Central memory CD8-positive, alpha-beta T cell (primary cell): ENCODE measurements around the gene PRDM16.

ENCODE experiments used
- ATAC-seq: fragments of 150-1000 bp; cut with Tn5 transposase; replicated peaks from 2 replicates; pipeline ENCODE4 v1.10.0; 2022; ENCODE audit warnings: mild to moderate bottlenecking, moderate FRiP score, moderate number of reproducible peaks; ENCODE audit not compliant: poor library complexity, severe bottlenecking; ENCODE audit errors: extremely low read depth
- DNase-seq, 2 donors: peaks; one replicate each; pipeline ENCODE4 v3.0.0; 2021; ENCODE audit warnings: low spot score in 2 of 2
- H3K27ac Mint-ChIP-seq: one replicate; pipeline ENCODE4 v1.8.0; 2022; ENCODE audit warnings: low read depth, mild to moderate bottlenecking, moderate library complexity, mixed read lengths
- H3K27me3 Mint-ChIP-seq: one replicate; pipeline ENCODE4 v1.8.0; 2022; ENCODE audit warnings: mixed read lengths
- H3K36me3 Mint-ChIP-seq: one replicate; pipeline ENCODE4 v1.8.0; 2022; ENCODE audit warnings: mild to moderate bottlenecking, moderate library complexity, mixed read lengths; ENCODE audit not compliant: insufficient read depth
- H3K4me1 Mint-ChIP-seq: one replicate; pipeline ENCODE4 v1.8.0; 2022; ENCODE audit warnings: mixed read lengths
- H3K4me3 Mint-ChIP-seq: one replicate; pipeline ENCODE4 v1.8.0; 2022; ENCODE audit warnings: mild to moderate bottlenecking, moderate library complexity, mixed read lengths
- H3K9me3 Mint-ChIP-seq: one replicate; pipeline ENCODE4 v1.8.0; 2022; ENCODE audit warnings: mixed read lengths

Gene PRDM16

DNA sequence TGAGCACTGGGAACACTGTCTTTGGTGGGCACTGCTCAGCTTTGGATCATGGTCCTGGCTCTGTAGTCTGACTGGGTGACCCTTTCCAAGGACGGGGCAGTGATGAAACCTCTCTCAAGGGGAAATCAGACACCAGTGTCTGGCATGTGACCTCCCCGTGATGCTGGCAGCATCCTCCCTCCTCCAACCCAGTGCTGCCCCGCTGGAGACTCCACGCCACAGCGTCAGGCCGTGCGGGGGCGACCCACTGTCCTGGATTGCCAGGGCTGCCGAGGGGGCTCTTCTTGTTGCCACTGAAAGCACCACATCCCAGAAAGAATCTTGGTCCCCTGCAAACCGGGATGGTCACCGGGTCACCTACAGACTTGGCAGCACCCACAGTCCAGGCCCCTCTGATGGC is 239.1 kb downstream of the PRDM16 start:
- no peak overlapping the region for H3K27ac Mint-ChIP-seq
- H3K27me3 Mint-ChIP-seq, result peaks cover 45% of the 10 kb centered on the region
- ATAC-seq (no peak), DNase-seq (no peak)
- H3K9me3 Mint-ChIP-seq, result no peaks in the 10 kb centered on the region
- H3K4me3 Mint-ChIP-seq, result no peak overlapping the region
- H3K36me3 Mint-ChIP-seq, result no peaks in the 10 kb centered on the region
- no peaks in the 10 kb centered on the region for H3K4me1 Mint-ChIP-seq

GRCh38 chr1:3310718-3311400 is 241.9 kb downstream of the PRDM16 start:
- DNase-seq (no peak), ATAC-seq (no peak)
- H3K4me1 Mint-ChIP-seq, result no peaks in the 10 kb centered on the region
- H3K4me3 Mint-ChIP-seq, result no peak overlapping the region
- H3K9me3 Mint-ChIP-seq, result no peaks in the 10 kb centered on the region
- H3K27me3 Mint-ChIP-seq, result peaks cover 40% of the 10 kb centered on the region
- no peaks in the 10 kb centered on the region for H3K36me3 Mint-ChIP-seq
- H3K27ac Mint-ChIP-seq, result no peak overlapping the region

DNA sequence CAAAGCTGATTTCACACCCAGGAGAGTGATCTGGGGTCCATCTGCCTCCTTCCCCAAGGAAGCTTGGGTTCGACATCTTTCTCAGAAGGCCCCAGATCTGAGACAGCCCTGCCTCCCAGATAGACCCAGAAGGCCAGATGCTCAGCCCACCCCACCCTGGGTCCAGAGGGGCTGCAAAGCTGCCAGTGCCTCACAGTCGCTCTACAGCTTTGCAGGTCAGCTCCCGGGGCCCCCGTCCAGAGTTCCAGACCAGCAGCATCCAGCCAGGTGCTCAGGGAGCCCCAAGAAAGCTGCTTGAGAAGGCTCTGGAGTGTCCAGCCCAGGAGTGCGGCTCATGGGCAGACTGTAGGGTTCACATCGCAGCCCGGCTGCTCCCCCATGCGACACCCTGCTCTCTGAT is 242.7 kb downstream of the PRDM16 start:
- Mint-ChIP-seq H3K4me1 (peaks cover 4% of the 10 kb centered on the region), H3K27me3 (peaks cover 32% of the 10 kb centered on the region), H3K4me3 (no peak overlapping the region), H3K9me3 (peaks cover 6% of the 10 kb centered on the region), H3K27ac (no peak overlapping the region), H3K36me3 (peaks cover under 1% of the 10 kb centered on the region)
- no peak for DNase-seq
- no peak for ATAC-seq

GRCh38 chr1:3312310-3312897 is 243.4 kb downstream of the PRDM16 start:
- ATAC-seq, result no peak
- H3K36me3 Mint-ChIP-seq, result peaks cover 2% of the 10 kb centered on the region
- no peak overlapping the region for H3K27ac Mint-ChIP-seq

DNA sequence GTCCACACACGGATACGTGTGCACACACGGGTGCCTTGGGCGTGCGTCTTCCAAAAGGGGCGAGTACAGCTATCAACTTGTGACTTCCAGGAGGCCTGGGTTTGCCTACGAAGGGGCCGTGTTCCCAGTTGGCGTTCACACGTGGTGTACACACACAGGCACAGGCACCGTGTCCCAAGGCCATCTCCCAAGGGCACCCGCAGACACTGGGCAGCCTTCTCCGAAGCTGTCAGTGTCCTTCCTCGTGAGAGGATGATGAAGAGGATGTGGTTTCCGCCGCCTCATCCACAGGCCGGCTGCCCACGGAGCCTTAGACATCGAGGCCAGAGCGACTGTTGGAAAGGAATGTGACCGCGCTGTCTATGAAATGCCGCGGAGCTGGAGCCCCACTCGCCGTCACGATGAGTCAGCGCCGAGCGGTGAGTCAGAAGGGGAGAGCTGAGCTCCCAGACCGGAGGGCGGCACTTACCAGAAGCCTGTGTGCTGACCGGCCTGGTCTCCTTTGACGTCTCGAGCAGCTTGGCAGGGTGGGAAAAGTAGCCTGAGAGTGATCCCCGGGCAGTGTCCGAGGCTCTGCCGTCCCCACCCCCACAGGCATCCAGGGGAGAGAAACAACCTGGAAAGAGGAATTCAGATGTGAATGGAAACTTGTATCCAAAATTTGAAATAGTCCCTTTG is 244.0 kb downstream of the PRDM16 start:
- Mint-ChIP-seq H3K27ac (no peak overlapping the region), H3K4me3 (no peak overlapping the region), H3K4me1 (peaks cover 7% of the 10 kb centered on the region), H3K36me3 (peaks cover 2% of the 10 kb centered on the region), H3K9me3 (peaks cover 9% of the 10 kb centered on the region), H3K27me3 (peaks cover 29% of the 10 kb centered on the region)
- no peak for ATAC-seq
- DNase-seq, result no peak

More at GRCh38 chr1:3312310-3312897, 243.4 kb downstream of the PRDM16 start:
- H3K4me3 Mint-ChIP-seq, result no peak overlapping the region
- peaks cover 29% of the 10 kb centered on the region for H3K27me3 Mint-ChIP-seq
- peaks cover 9% of the 10 kb centered on the region for H3K9me3 Mint-ChIP-seq
- peaks cover 7% of the 10 kb centered on the region for H3K4me1 Mint-ChIP-seq
- DNase-seq, result no peak

DNA sequence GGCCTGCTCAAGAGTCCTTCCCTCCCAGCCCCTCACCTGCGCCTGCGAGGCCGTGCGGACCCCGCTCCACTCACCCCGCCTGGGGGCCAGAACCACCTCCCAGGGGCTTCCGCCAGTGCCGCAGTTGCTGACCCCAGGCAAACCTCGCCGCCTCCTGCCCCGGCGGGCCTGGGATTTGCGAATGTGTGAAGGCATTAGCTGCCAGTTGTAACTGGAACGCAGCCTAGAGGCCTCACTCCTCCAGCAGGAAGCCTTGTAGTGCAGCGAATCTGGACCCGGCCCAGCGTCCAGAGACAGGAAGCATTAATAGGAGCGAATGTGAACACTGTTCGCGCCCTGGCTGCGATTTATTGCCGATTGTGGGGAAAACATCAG is 244.6 kb downstream of the PRDM16 start:
- no peak for DNase-seq
- Mint-ChIP-seq H3K27ac (no peak overlapping the region), H3K27me3 (peaks cover 29% of the 10 kb centered on the region), H3K36me3 (peaks cover 2% of the 10 kb centered on the region), H3K9me3 (peaks cover 9% of the 10 kb centered on the region), H3K4me1 (peaks cover 7% of the 10 kb centered on the region), H3K4me3 (no peak overlapping the region)
- no peak for ATAC-seq

DNA sequence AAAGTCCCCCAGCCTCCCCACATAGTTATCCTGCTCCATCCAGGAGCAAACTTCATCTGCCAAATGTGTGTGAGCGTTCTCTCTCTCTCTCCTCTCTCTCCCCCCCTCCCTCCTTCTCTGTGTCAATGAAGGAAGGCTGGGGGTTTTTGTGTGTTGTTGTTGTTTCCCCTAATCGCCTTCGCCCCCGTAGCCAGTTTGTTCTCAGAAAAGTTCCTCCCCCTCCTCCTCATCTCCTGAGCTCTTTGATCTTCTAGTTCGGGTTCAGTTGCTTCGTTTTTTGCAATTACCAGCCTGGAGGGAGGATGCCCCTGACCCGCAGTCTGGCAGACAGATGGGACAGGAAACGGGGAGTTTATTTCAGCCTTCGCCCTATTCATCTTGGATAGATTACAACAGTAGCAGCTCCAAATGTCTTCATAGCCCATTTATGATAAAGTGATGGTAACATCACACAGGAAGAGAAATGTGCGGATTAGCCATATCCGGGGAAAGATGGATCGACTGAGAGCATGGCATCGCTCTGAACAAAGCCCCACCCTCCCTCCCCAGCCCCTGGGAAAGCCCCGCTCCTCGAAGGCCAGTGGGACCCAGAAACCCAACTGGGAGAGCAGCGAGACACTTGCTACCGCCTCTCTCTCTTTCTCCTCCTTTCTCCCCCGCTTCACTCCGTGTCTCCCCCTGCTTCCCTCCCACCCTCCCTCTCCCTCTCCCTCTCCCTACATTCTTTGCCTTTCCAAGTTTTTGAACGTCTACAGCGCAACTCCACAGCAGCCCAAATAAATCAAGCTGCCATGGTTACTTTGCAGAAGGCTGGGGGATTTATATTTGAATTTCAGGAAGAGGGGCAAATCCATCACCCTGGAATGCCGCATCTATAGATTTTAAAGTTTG is 245.7 kb downstream of the PRDM16 start:
- Mint-ChIP-seq H3K36me3 (peaks cover 2% of the 10 kb centered on the region), H3K4me1 (peaks cover 7% of the 10 kb centered on the region), H3K27ac (peak overlapping the region; percentile 16), H3K27me3 (peaks cover 20% of the 10 kb centered on the region), H3K4me3 (no peak overlapping the region), H3K9me3 (peaks cover 9% of the 10 kb centered on the region)
- DNase-seq (no peak), ATAC-seq (no peak)

DNA sequence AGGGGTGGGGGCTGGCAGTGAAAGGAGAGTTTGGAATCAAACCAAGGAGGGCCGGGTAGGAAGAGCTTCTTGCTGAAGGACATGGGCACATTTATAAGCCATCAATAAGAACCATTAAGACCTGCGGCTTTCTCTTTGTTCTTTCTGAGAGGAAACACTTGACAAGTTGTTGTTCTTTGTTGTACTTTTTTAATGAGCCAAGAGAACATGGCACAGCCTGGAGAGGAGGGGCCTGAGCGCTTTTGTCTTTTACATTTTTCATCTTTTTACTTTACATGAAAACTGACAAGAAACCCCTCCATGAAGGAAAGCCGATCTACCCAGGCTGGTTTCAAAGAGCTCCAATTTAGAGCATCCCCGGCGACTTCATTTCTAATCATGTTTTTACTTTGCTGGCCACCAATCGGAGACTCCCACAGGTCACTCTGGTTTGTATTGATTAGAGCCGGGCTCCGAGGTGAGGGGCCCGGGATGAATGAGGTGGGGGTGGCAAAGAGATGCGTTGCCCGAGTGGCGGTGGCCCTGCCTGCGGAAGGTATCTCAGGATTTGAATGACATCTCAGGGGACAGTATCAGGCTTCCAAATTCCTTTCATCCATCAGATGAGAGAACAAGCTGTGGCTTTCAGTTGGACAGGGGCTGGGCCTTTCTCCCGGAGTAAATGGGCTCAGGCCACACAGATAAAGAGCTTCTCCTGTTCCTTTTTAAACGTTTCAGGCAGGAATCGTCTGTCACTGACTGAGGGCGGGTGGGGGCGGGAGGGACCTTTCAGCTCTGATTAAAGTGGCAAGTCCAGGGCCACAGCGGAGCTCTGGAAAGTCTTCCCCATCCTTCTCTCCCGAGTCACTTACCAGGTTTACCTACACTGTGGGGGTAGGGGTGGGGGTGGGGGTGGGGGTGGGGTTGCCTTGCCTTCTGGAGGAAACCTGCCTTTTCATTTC is 246.7 kb downstream of the PRDM16 start:
- DNase-seq (no peak), ATAC-seq (no peak)
- Mint-ChIP-seq H3K9me3 (peaks cover 9% of the 10 kb centered on the region), H3K36me3 (peaks cover 2% of the 10 kb centered on the region), H3K27me3 (peaks cover 10% of the 10 kb centered on the region), H3K4me1 (peaks cover 7% of the 10 kb centered on the region), H3K27ac (peak overlapping the region; percentile 80), H3K4me3 (no peak overlapping the region)

GRCh38 chr1:3316340-3316943 is 247.4 kb downstream of the PRDM16 start:
- Mint-ChIP-seq H3K9me3 (peaks cover 9% of the 10 kb centered on the region), H3K27ac (peak overlapping the region; percentile 80), H3K36me3 (peaks cover 2% of the 10 kb centered on the region), H3K27me3 (peaks cover 3% of the 10 kb centered on the region), H3K4me3 (no peak overlapping the region), H3K4me1 (peaks cover 7% of the 10 kb centered on the region)
- DNase-seq (peak in 1 of 2 donors; percentile 14), ATAC-seq (peak; percentile 93)

DNA sequence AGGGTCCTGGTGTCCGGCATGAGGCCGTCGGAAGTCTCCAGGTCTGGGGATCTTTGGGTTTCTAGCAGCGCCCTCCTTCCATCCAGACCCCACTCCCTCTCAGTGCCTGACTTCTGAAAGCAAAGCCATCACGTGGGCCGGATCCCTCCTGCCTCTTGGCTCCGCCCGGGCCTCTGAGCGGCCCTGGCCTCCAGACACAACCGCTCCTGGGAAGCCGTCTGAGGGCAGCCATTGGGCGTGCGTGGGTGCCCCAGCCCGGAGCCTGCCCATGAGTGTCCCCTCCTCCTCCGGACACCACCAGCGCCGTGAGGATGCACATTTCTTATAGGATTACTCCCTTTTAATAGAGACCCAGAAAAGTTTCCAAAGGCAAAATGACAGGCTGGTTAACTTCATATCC is 248.5 kb downstream of the PRDM16 start:
- peaks cover 9% of the 10 kb centered on the region for H3K9me3 Mint-ChIP-seq
- H3K36me3 Mint-ChIP-seq, result peaks cover 2% of the 10 kb centered on the region
- DNase-seq, result no peak
- ATAC-seq, result no peak
- H3K4me3 Mint-ChIP-seq, result no peak overlapping the region
- no peak overlapping the region for H3K27ac Mint-ChIP-seq
- H3K27me3 Mint-ChIP-seq, result no peaks in the 10 kb centered on the region
- peaks cover 7% of the 10 kb centered on the region for H3K4me1 Mint-ChIP-seq

GRCh38 chr1:3318329-3318728 is 249.3 kb downstream of the PRDM16 start:
- Mint-ChIP-seq H3K9me3 (peaks cover 9% of the 10 kb centered on the region), H3K27me3 (no peaks in the 10 kb centered on the region), H3K27ac (peak overlapping the region; percentile 27), H3K36me3 (peaks cover 2% of the 10 kb centered on the region), H3K4me3 (no peak overlapping the region), H3K4me1 (peaks cover 7% of the 10 kb centered on the region)
- DNase-seq (no peak), ATAC-seq (no peak)
